ENCODE results near the gene TEAD1. TPM values are rescaled to one million over a fixed set of nuclear protein-coding genes. Genes with fewer than 3 reads are reported as not detected.

Gene TEAD1
- total RNA-seq, 4 donors from 2014 or later = 127 to 165 (median 140) TPM

DNA sequence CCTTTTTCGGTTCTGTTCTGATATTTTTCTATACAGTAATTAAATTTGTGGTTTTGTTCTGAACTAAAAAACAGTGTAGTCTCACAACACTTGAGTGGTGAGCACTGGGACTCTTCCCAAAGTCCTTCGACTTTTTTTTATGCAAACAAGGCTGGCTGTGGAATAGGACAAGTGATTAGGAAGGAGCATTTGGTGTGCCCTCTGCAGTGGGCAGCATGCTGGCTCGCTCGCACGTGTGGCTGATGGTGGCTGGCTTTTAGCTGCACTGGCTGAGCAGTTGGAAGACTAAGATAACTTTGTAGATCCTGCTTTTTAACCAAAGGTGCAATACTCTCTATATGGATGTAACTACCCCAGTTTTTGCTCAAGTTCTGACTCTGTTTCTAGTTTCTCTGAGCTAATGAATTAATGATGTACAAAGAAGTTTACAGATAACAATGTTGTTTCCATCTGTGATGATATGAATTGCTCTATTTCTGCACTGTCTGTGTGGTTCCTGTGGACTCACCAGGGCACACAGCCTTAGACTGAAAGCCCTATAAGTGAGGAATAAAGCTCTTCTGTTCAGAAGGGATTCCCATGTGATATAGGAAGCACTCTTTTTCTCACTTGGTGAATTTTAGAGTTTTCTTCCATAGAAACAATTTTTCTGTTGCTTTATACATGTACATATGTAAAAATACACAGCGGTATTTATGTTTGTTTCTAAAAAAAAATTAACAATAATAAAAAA, 191.8 kb downstream of the TEAD1 start:
- no peak for TF ChIP-seq POLR2A (IDR thresholded peaks at IDR 0.05)
- TF ChIP-seq, protein P1, sequence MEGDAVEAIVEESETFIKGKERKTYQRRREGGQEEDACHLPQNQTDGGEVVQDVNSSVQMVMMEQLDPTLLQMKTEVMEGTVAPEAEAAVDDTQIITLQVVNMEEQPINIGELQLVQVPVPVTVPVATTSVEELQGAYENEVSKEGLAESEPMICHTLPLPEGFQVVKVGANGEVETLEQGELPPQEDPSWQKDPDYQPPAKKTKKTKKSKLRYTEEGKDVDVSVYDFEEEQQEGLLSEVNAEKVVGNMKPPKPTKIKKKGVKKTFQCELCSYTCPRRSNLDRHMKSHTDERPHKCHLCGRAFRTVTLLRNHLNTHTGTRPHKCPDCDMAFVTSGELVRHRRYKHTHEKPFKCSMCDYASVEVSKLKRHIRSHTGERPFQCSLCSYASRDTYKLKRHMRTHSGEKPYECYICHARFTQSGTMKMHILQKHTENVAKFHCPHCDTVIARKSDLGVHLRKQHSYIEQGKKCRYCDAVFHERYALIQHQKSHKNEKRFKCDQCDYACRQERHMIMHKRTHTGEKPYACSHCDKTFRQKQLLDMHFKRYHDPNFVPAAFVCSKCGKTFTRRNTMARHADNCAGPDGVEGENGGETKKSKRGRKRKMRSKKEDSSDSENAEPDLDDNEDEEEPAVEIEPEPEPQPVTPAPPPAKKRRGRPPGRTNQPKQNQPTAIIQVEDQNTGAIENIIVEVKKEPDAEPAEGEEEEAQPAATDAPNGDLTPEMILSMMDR (IDR thresholded peaks at IDR 0.05) = no peak
- no peak for TF ChIP-seq EP300 (IDR thresholded peaks at IDR 0.05)
- peak overlapping the region in 3 of 4 donors; percentile 37 to 82 (median 81) for H3K27ac ChIP-seq
- H3K27me3 ChIP-seq = no peaks in the 10 kb centered on the region
- no peak overlapping the region for H3K4me3 ChIP-seq
- no peaks in the 10 kb centered on the region for H3K9me3 ChIP-seq
- no peaks in the 10 kb centered on the region for H3K36me3 ChIP-seq
- DNase-seq (ENCODE audit: low spot score in 2 of 2) = no peak
- 51 to 52% methylated on average over 6 of the region's 6 CpGs for WGBS, 2 donors
- H3K4me1 ChIP-seq = peaks cover 0 to 79% (median 23%) of the 10 kb centered on the region in 4 donors

DNA sequence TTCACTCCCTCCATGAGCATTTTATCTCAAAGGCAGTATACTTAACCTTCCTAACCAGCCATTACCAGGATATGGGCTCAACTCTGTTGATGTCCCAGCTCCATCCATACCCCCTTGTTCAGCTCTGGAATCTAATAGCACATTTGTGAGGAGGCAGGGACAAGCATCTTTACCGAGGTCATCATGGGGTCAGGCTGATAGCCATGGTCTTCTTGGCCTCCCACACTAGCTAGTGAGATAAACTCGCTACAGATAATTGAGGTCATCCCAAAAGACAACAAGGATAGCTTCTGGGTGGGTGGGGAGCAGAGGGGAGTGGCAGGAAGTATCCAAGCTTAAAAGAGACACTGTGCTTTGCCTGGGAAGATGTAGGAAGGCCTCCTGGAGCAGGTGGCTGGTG, 193.3 kb downstream of the TEAD1 start:
- Histone ChIP-seq H3K4me1 (peaks cover 0 to 85% (median 21%) of the 10 kb centered on the region in 4 donors), H3K27ac (peak overlapping the region in 2 of 4 donors; percentile 81 to 82), H3K27me3 (no peaks in the 10 kb centered on the region), H3K4me3 (no peak overlapping the region), H3K36me3 (no peaks in the 10 kb centered on the region), H3K9me3 (no peaks in the 10 kb centered on the region)
- no peak for DNase-seq (ENCODE audit: low spot score in 2 of 2)
- TF ChIP-seq, protein P1 (IDR thresholded peaks at IDR 0.05) = no peak
- TF ChIP-seq POLR2A (IDR thresholded peaks at IDR 0.05) (no peak), EP300 (IDR thresholded peaks at IDR 0.05) (no peak)
- WGBS, 2 donors = 69 to 72% methylated on average over 2 of the region's 2 CpGs

DNA sequence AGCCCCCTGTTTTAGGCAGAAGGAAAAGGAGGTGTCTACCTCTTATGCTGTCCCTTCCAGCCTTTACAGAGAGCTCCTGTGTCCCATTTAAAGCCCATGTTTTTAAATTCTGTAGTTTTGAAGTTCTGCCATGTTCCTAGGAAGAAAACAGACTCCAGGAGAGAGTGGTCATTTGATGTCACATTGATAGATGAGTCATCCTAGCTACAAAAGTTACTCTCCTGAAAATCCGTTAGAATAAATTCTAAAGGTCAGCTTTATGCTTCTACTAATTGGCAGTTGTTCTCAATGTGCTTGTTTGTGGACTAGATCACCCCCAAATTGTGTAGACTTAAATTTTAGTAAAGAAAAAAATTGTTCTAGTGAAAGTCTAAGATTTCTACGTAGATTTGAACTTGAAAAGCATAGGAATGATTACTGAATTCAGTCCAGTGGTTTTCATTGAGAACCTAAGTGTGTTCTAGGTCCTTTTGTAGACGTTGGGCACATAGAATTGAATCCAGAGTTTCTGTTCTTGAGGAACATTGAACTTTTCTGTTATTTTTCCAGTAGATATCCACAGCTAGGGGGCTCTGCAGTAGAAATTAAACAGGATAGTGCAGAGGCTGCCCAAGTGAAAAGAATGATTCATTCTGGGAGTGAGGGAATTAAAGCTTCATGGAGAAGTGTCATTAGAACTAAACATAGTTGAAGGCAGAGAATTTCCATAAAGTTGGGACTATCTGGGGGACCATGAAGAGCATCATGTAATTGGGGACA, 194.3 kb downstream of the TEAD1 start:
- peaks cover 0 to 87% (median 18%) of the 10 kb centered on the region in 4 donors for H3K4me1 ChIP-seq
- no peaks in the 10 kb centered on the region for H3K36me3 ChIP-seq
- H3K4me3 ChIP-seq = no peak overlapping the region
- H3K27me3 ChIP-seq = no peaks in the 10 kb centered on the region
- peak overlapping the region in 2 of 4 donors; percentile 81 to 82 for H3K27ac ChIP-seq
- no peaks in the 10 kb centered on the region for H3K9me3 ChIP-seq
- 63 to 66% methylated on average over 3 of the region's 3 CpGs for WGBS, 2 donors
- TF ChIP-seq EP300 (IDR thresholded peaks at IDR 0.05) = no peak
- TF ChIP-seq, protein P1 (IDR thresholded peaks at IDR 0.05) = peak in 2 of 5 experiments; percentile 16 to 18
- DNase-seq (ENCODE audit: low spot score in 2 of 2) = no peak

DNA sequence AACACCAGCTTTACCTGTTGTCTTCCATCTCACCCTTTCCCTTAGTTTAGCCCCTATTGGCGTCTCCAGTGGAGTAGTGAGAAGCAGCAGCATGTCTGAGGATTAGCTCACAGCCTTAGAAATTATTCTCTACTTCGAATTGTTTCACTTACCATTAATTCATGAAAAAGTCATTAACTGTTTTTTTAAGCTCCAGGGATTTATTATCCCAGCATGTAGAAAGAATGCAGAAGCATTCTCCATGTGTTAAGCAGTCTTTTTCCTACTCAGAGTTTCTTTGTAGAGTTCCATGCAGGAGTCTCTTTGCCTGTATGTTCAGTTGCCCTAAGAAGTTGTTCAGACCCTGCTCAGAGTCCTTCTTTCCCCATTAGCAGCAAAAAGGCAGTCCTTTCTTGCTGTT, 197.0 kb downstream of the TEAD1 start:
- no peak overlapping the region for H3K4me3 ChIP-seq
- peaks cover 0 to 77% (median 10%) of the 10 kb centered on the region in 4 donors for H3K4me1 ChIP-seq
- peak overlapping the region in 2 of 4 donors; percentile 66 to 70 for H3K27ac ChIP-seq
- DNase-seq (ENCODE audit: low spot score in 2 of 2) = no peak
- WGBS, 2 donors = 40 to 54% methylated on average over 2 of the region's 2 CpGs
- H3K9me3 ChIP-seq = no peaks in the 10 kb centered on the region
- TF ChIP-seq POLR2A (IDR thresholded peaks at IDR 0.05) (no peak), EP300 (IDR thresholded peaks at IDR 0.05) (no peak)
- TF ChIP-seq, protein P1 (IDR thresholded peaks at IDR 0.05) = no peak
- H3K27me3 ChIP-seq = no peaks in the 10 kb centered on the region
- no peaks in the 10 kb centered on the region for H3K36me3 ChIP-seq

All from tibial nerve (tissue), 4 donors.